Measurements from ENCODE around the gene GRK4. TPM values are rescaled to one million over a fixed set of nuclear protein-coding genes. Genes with fewer than 3 reads are reported as not detected.
A peak's percentile ranks its signal among the peaks of the same experiment; 100 is the strongest.

Gene GRK4
- polyA plus RNA-seq, 3 donors from 2014 or later = 2.7 to 4.4 (median 4.0) TPM

GRCh38 chr4:3062471-3062870 lies 99.1 kb downstream of the GRK4 start:
- H3K9me3 Mint-ChIP-seq = no peaks in the 10 kb centered on the region
- H3K4me1 Mint-ChIP-seq = peaks cover 0 to 2% of the 10 kb centered on the region in 2 donors
- no peak overlapping the region for H3K27ac Mint-ChIP-seq
- peaks cover 3 to 9% (median 3%) of the 10 kb centered on the region in 3 donors for H3K27me3 Mint-ChIP-seq (ENCODE audit: low read depth in 3 of 3)
- no peak overlapping the region for H3K4me3 Mint-ChIP-seq
- H3K36me3 Mint-ChIP-seq = peaks cover 4 to 16% (median 14%) of the 10 kb centered on the region in 3 donors
- no peak for DNase-seq

DNA sequence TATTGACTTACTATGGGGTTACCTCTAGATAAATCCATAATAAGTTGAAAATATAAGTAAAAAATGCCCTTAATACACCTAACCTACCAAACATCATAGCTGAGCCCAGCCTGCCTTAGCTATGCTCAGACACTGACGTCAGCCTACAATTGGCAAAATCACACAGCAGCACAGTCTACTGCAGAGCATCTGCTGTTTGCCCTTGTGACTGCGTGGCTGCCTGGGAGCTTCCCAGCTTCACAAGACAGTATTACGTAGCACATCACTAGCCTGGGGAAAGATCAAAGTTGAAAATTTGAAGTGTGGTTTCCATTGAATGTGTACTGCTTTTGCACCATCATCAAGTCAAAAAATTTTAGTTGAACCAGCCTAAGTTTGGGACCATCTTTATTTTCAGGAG lies 102.2 kb downstream of the GRK4 start:
- Mint-ChIP-seq H3K9me3 (no peaks in the 10 kb centered on the region), H3K27ac (peak overlapping the region in 1 of 6 donors; percentile 30), H3K27me3 (ENCODE audit: low read depth in 3 of 3) (peaks cover 3 to 9% (median 4%) of the 10 kb centered on the region in 3 donors), H3K4me1 (peaks cover 0 to 2% of the 10 kb centered on the region in 2 donors), H3K36me3 (peaks cover 4 to 18% (median 14%) of the 10 kb centered on the region in 3 donors), H3K4me3 (no peak overlapping the region)
- no peak for DNase-seq

DNA sequence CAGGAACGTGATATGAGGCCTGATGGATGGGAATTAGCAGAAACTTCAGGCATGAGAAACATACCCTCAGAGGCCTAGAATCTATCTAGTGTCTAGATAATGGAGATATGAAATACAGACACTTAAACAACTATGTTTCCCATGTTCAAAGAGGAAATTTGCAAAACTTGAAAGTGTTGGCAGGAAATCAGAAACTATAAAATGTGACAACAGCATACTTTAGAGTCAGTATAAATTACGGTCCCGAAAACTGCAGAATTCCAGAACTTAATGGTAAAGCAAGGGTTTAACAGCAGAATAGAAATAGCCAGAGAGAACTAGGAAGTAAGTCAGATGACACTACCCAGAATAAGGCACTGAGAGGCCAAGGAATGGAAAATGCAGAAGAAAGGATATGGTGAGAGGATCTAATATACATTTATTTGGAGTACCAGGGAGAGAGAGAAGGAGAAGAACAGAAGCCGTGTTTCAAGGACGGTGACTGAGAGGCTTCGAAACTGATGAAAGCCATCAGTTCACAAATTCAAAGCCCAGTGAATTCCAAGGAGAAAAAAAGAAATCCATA lies 103.5 kb downstream of the GRK4 start:
- Mint-ChIP-seq H3K27me3 (ENCODE audit: low read depth in 3 of 3) (peaks cover 1 to 6% (median 4%) of the 10 kb centered on the region in 3 donors), H3K4me3 (no peak overlapping the region), H3K9me3 (no peaks in the 10 kb centered on the region), H3K4me1 (no peaks in the 10 kb centered on the region), H3K27ac (no peak overlapping the region), H3K36me3 (peaks cover 4 to 18% (median 14%) of the 10 kb centered on the region in 3 donors)
- DNase-seq = no peak

DNA sequence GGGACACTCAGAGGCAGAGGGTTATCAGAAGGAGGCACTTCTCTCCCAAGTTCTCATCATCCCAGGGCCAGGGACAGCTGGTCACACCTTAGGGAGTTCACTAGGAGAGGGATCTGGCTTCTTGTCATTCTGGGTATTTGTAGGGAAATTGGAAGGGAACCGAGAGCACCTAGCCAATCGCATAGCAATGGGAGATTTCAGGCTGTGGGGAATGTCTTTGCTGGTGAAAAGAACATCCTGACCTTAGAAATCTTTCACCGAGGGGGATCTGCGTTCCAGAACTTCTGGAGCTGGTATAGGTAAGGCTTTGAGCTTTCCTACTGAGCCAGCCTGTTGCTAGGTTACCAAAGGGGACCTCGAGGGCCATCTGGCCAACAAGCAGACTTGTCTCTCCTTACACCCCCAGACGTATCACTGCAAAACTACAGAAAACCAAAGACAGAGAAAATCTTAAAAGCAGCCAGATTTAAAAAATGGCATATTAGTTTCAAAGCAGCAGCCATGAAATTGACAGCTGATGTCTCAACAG lies 104.2 kb downstream of the GRK4 start:
- no peak overlapping the region for H3K27ac Mint-ChIP-seq
- H3K9me3 Mint-ChIP-seq = no peaks in the 10 kb centered on the region
- H3K27me3 Mint-ChIP-seq (ENCODE audit: low read depth in 3 of 3) = peaks cover 1 to 5% (median 4%) of the 10 kb centered on the region in 3 donors
- peaks cover 4 to 17% (median 12%) of the 10 kb centered on the region in 3 donors for H3K36me3 Mint-ChIP-seq
- H3K4me1 Mint-ChIP-seq = no peaks in the 10 kb centered on the region
- no peak overlapping the region for H3K4me3 Mint-ChIP-seq
- DNase-seq = no peak

GRCh38 chr4:3069661-3070199 lies 106.4 kb downstream of the GRK4 start:
- no peaks in the 10 kb centered on the region for H3K9me3 Mint-ChIP-seq
- no peaks in the 10 kb centered on the region for H3K4me1 Mint-ChIP-seq
- peaks cover 4 to 11% (median 7%) of the 10 kb centered on the region in 3 donors for H3K36me3 Mint-ChIP-seq
- no peak overlapping the region for H3K27ac Mint-ChIP-seq
- no peak overlapping the region for H3K4me3 Mint-ChIP-seq
- DNase-seq = no peak
- peaks cover 0 to 7% (median 1%) of the 10 kb centered on the region in 3 donors for H3K27me3 Mint-ChIP-seq (ENCODE audit: low read depth in 3 of 3)

- no peak overlapping the region for H3K4me3 Mint-ChIP-seq
- peaks cover 9% of the 10 kb centered on the region in 2 donors for H3K4me1 Mint-ChIP-seq
- no peaks in the 10 kb centered on the region for H3K9me3 Mint-ChIP-seq
- H3K36me3 Mint-ChIP-seq = peaks cover 0 to 11% (median 7%) of the 10 kb centered on the region in 3 donors
- no peak for DNase-seq
- H3K27me3 Mint-ChIP-seq (ENCODE audit: low read depth in 3 of 3) = peaks cover 0 to 5% (median 1%) of the 10 kb centered on the region in 3 donors
- H3K27ac Mint-ChIP-seq = peak overlapping the region in 2 of 6 donors; percentile 1 to 37
Measured at GRCh38 chr4:3070709-3071500, 107.5 kb downstream of the GRK4 start.

DNA sequence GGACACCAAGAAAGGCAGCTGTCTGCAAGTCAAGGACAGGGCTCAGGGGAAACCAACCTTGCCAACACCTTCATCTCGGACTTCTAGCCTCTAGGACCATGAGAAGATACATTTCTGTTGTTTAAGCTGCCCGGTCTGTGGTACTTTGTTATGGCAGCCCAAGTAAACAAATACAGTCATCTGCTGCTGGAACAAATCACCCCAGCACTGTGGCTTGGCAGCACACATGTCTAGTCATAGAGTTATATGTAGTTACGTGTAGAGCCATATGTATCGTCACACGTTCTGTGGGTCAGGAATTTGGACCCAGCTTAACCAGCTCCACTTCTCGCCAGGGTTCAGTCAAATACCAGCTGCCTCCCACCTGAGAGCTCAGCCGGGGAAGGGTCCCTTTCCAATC lies 108.4 kb downstream of the GRK4 start:
- H3K9me3 Mint-ChIP-seq = no peaks in the 10 kb centered on the region
- H3K4me1 Mint-ChIP-seq = peaks cover 15 to 18% of the 10 kb centered on the region in 2 donors
- H3K4me3 Mint-ChIP-seq = peak overlapping the region in 4 of 5 donors; percentile 17 to 38 (median 27)
- peak overlapping the region in 3 of 6 donors; percentile 17 to 41 (median 24) for H3K27ac Mint-ChIP-seq
- peaks cover 0 to 7% (median 4%) of the 10 kb centered on the region in 3 donors for H3K36me3 Mint-ChIP-seq
- H3K27me3 Mint-ChIP-seq (ENCODE audit: low read depth in 3 of 3) = peaks cover 0 to 5% (median 1%) of the 10 kb centered on the region in 3 donors
- no peak for DNase-seq

- H3K36me3 Mint-ChIP-seq = peaks cover 0 to 4% (median 0%) of the 10 kb centered on the region in 3 donors
- DNase-seq = no peak
- H3K27me3 Mint-ChIP-seq (ENCODE audit: low read depth in 3 of 3) = peaks cover 0 to 3% (median 1%) of the 10 kb centered on the region in 3 donors
- peak overlapping the region in 4 of 5 donors; percentile 48 to 94 (median 86) for H3K4me3 Mint-ChIP-seq
- H3K9me3 Mint-ChIP-seq = no peaks in the 10 kb centered on the region
- peaks cover 20 to 32% of the 10 kb centered on the region in 2 donors for H3K4me1 Mint-ChIP-seq
- H3K27ac Mint-ChIP-seq = peak overlapping the region in 2 of 6 donors; percentile 20 to 40
Measured at GRCh38 chr4:3073158-3074077, 110.0 kb downstream of the GRK4 start.

GRCh38 chr4:3074078-3074845 lies 110.9 kb downstream of the GRK4 start, which contains the start of the genes HTT and HTT-AS:
Gene HTT (plus strand): TSS chr4:3074681. CDS start chr4:3074826, 145 bp downstream.
Gene HTT-AS (minus strand): TSS chr4:3074538.
- H3K4me3 Mint-ChIP-seq = peak within 1 kb of the TSS; percentile 85 to 94 (median 87)
- H3K27ac Mint-ChIP-seq = peak within 1 kb of the TSS; percentile 79 to 93 (median 88)
- H3K9me3 Mint-ChIP-seq = no peaks in the 10 kb centered on the region
- peak; percentile 94 to 97 (median 95) for DNase-seq
- H3K27me3 Mint-ChIP-seq (ENCODE audit: low read depth in 3 of 3) = peaks cover 0 to 3% (median 1%) of the 10 kb centered on the region in 3 donors
- peaks cover 21 to 35% of the 10 kb centered on the region in 2 donors for H3K4me1 Mint-ChIP-seq
- H3K36me3 Mint-ChIP-seq = peaks cover 0 to 4% (median 0%) of the 10 kb centered on the region in 3 donors

GRCh38 chr4:3074846-3075651 lies 111.7 kb downstream of the GRK4 start:
- Mint-ChIP-seq H3K27me3 (ENCODE audit: low read depth in 3 of 3) (peaks cover 0 to 3% (median 1%) of the 10 kb centered on the region in 3 donors), H3K4me1 (peaks cover 25 to 43% of the 10 kb centered on the region in 2 donors), H3K4me3 (peak overlapping the region; percentile 84 to 94 (median 87)), H3K9me3 (no peaks in the 10 kb centered on the region), H3K36me3 (peaks cover 0 to 4% (median 0%) of the 10 kb centered on the region in 3 donors), H3K27ac (peak overlapping the region; percentile 77 to 91 (median 82))
- peak; percentile 36 to 42 (median 39) for DNase-seq

GRCh38 chr4:3075652-3075981 lies 112.2 kb downstream of the GRK4 start:
- H3K27me3 Mint-ChIP-seq (ENCODE audit: low read depth in 3 of 3) = peaks cover 0 to 3% (median 1%) of the 10 kb centered on the region in 3 donors
- no peaks in the 10 kb centered on the region for H3K9me3 Mint-ChIP-seq
- peaks cover 0 to 4% (median 0%) of the 10 kb centered on the region in 3 donors for H3K36me3 Mint-ChIP-seq
- no peak for DNase-seq
- peak overlapping the region; percentile 83 to 88 (median 87) for H3K4me3 Mint-ChIP-seq
- peak overlapping the region in 5 of 6 donors; percentile 58 to 84 (median 81) for H3K27ac Mint-ChIP-seq
- peaks cover 26 to 48% of the 10 kb centered on the region in 2 donors for H3K4me1 Mint-ChIP-seq

Measured in immature natural killer cell (primary cell).